GM08714 (cell line): ENCODE data around the gene PTPN13.

Source experiments
- H3K4me3 ChIP-seq: fragments of 200-500 bp; sonication (Bioruptor generic); 2 replicates; pipeline ENCODE4 v1.5.1; 2014; ENCODE audit warnings: mild to moderate bottlenecking, low read length, inconsistent platforms
- ZNF274 ChIP-seq: IDR thresholded peaks from 2 replicates; pipeline ENCODE4 v1.6.1; 2012; ENCODE audit warnings: mild to moderate bottlenecking, low read depth, low read length

The PTPN13 gene

GRCh38 chr4:86569103-86569870 lies 24.8 kb upstream of the PTPN13 start:
- no peak for TF ChIP-seq ZNF274
- no peak overlapping the region for H3K4me3 ChIP-seq

DNA sequence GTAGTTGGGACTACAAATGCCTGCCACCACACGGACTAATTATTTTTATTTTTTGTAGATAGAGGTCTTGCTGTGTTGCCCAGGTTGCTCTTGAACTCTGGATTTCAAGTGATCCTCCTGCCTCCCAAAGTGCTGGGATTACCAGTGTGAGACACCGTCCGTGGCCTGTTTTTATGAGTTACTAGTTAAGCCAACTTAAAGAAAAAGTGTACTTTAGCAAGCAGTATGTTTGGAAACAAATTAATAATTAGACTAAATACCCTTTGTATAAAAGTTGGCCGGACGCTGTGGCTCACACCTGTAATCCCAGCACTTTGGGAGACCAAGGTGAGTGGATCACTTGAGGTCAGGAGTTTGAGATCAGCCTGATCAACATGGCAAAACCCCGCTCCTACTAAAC lies 14.2 kb upstream of the PTPN13 start:
- no peak overlapping the region for H3K4me3 ChIP-seq
- TF ChIP-seq ZNF274, result no peak

DNA sequence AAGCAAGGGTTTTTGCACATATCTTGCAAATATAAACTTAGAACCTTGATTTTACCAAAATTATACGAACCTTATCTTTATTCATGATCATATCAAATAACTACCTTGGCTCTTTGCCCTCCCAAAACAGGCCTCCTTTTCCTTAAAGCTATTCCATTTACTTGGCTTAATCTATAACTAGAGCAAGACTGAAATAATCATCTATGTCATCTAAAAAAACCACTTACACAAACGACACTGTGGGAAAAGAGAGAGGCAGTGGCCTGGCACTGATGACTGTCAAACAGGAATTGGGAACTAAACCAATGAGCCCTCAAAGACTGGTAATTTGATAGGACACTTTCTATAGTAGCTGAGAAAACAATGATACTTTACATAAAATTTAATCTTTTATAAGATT lies 11.7 kb upstream of the PTPN13 start:
- H3K4me3 ChIP-seq, result no peak overlapping the region
- no peak for TF ChIP-seq ZNF274

DNA sequence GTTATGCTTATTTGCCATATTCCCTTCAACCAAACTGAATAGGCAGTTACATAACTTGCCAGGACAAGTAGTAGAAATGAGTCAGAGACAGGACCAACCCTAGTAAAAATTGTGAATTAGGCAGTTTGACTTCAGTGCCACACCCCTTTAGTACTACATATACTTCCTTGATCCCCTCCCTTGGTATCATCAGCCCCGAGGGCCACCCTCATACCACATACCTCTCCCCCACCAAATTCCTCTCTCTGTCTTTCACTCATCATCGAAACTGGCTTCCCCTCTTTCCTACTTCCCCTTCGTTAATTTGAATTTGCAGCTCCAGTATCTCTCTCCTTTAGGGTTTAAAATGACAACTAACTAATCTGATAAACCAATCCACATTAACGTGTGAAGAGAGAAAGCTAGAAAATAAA lies 7.9 kb upstream of the PTPN13 start:
- TF ChIP-seq ZNF274, result no peak
- no peak overlapping the region for H3K4me3 ChIP-seq

DNA sequence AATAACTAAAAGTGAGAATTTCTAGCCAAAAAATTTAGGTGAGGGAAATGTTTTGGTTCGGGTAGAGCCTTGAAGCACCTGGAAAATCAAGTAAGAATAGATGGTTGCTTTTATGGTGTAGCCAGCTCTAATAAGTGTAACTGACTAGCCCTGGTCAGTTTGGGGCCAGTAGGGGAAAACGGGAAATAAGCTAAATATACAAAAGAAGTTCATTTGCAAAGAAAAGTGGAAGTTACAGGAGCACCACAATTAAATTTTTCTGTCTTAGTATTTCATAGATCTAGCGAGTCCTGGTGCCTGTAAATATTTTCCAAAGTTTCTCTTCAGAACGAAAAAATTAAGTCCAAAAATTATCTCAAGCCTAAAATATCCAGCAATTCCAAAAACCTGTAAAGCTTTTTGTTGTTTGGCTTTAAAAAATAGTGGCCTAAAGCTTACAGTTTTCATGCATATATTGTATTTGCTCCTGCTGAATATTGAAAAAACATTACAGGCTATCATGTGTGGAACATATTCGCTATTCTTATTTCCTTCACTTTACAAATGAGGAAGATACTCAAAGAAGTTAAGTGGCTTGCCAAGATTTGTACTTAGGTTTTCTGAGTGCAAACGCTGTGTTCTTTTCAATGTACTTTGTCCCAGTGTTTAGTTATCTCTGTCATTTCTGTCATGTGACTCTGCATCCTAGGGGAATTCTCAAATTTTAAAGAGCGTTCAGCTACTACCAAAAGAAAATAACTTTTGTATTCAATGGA lies 7.3 kb upstream of the PTPN13 start:
- no peak overlapping the region for H3K4me3 ChIP-seq
- no peak for TF ChIP-seq ZNF274

DNA sequence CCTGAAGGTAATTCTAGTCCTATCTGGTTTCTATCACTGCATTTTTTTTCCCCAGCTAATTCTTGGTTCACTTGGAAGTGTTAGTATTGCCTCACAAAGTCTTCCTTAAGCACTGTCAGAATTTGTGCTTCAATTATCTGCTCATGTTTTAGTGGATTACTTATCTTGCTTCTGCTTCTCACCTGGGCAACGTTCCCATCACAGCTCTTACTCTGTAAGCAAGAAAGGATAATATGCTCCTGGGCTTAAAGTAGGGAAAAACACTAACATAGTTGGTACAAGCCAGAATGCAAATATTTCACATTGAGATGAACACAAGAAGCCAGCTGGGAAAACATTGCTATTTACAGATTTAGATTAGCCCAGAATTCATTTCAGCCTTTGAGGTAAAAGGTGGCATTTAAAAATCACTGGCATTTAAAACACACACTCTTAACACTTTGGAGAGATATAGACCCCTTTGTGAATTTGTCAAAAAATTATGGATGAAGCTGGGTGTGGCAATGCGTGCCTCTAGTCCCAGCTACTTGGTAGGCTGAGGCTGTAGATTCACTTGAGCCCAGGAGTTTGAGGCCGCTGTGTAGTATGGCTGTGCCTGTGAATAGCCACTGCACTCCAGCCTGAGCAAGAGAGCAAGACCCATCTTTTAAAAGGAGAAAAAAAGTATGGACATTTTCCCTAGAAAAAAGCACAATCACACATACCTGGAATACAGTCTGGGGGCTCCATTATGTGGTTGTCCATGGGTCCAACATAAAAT lies 6.6 kb upstream of the PTPN13 start:
- no peak for TF ChIP-seq ZNF274

GRCh38 chr4:86592553-86593249 lies 1.4 kb upstream of the PTPN13 start:
- peak overlapping the region; percentile 54; the same call in 1 of the 2 replicates for H3K4me3 ChIP-seq
- TF ChIP-seq ZNF274, result no peak

More for the DNA sequence above, 6.6 kb upstream of the PTPN13 start:
- H3K4me3 ChIP-seq, result no peak overlapping the region

DNA sequence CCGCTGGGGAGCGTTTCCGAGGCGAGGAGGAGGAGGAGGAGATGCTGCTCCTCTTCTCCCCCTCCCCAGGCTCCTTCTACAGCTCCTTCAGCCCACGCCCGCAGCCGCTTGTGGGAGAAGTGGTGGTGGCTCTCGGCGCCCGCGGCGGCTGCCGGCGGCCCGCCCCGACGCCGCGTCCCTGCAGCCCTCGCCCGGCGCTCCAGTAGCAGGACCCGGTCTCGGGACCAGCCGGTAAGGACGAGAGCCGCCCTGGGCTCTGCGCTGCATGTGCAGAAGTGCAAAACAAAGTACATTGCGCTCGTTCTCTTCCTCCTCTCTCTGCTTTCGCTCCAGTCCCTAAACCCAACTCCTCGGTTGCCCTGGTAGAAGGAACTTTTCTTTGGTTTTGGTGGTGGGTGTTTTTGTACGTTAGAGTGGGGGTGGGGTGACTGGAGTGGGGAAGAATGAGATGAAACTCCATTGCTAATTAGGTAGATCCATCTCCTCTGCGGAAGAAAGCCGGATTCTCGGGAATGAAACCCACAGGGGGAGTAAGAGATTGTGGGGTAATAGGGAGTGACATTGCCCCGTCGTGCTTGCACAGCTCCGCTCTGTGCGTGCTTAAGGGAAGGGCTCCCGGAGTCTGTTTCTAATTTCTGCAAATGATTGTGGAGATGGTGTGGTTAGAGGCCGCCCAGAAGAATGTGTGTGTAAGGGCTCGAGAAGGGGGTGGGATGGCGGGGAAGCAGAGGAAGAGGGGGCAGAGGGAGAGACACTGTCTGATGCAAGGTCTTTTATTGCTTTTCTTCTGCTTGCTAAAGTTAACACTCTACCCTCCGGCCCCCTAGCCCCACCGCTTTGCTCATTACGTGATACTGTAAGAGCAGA lies 677 bp downstream of the PTPN13 start:
- H3K4me3 ChIP-seq, result peak overlapping the region; percentile 78
- TF ChIP-seq ZNF274, result no peak

DNA sequence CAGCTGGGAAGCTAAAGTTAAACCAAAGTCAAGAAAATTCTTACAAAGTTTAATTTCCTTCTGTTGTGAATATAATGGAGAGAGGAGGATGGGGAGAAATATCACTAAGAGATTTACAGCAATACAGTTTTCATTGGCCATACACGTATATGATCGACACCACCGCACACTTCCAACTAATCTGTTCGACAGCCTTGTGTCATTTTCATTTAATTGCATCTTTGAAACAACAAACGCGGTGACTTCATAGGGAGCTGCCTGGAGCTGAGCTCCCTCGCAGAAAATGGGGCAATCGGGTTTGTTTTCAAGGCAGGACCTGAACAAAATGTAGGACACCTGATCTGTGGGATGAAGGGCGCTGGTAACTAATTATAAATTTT lies 1.3 kb downstream of the PTPN13 start:
- TF ChIP-seq ZNF274, result no peak
- peak overlapping the region; percentile 78 for H3K4me3 ChIP-seq

- H3K4me3 ChIP-seq, result peak overlapping the region; percentile 78; the same call in 1 of the 2 replicates
- TF ChIP-seq ZNF274, result no peak
Observed at GRCh38 chr4:86596807-86597206, 2.7 kb downstream of the PTPN13 start.

DNA sequence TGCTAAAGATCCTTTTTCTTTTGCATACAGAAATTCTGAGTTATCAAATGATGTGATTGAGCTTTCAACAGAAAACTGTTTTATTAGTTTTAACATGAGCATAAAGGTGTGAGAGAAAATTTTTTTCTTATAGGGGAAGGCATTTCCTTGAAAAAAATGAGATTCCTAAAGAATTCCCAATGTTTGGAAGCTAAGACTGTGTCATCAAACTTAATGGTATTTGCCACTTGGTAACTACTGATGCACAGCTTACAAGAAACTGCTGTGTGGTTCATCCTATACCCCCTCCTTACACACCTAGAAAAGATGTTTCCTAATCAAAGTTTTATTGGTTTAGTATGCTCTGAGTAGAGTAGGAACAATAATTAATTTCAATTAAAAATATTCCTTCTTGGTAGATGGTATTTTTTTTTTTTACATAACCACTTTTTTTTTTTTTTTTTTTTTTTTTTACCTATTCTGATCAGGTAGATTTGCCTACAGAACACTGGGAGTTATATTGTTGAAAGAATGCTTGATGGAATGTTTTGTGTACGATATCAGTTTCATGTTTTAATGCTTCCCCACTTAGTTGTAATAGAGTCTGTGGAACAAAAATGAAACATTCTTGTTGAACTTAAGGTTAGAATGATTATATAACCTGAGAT lies 6.0 kb downstream of the PTPN13 start:
- no peak for TF ChIP-seq ZNF274
- H3K4me3 ChIP-seq, result no peak overlapping the region

- no peak overlapping the region for H3K4me3 ChIP-seq
- TF ChIP-seq ZNF274, result no peak
Observed at GRCh38 chr4:86603311-86603885, 9.3 kb downstream of the PTPN13 start.

DNA sequence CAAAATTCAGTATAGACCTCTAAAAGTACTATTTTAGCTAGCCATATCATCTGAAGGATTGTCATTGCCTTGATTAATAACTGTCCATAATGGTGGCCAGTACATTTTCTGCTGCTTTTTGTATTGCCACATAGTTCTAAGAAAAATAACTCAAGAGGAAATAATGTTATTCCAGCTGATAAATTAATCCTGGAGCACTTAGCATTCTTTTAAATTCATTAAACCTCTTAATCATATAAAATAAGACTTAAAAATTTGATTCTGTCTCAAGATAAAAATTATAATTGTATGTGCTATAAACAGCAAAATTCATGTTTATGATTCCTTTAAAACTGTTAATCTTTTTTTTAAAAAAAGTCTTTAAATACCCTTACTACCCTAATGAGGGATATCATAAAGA lies 12.7 kb downstream of the PTPN13 start:
- no peak overlapping the region for H3K4me3 ChIP-seq
- no peak for TF ChIP-seq ZNF274
